Muscle of leg (tissue), 11 donors: ENCODE data around the gene RFXAP. TPM values are rescaled to one million over a fixed set of nuclear protein-coding genes. Genes with fewer than 3 reads are reported as not detected.

Source experiments
- DNase-seq: peaks from one replicate; pipeline ENCODE4 v3.0.0; 2013
- H3K27ac ChIP-seq: one replicate; pipeline ENCODE4 v1.5.1; 2013; ENCODE audit warnings: mild to moderate bottlenecking, low read length, control low read depth
- H3K27me3 ChIP-seq: one replicate; pipeline ENCODE4 v1.6.1; 2013; ENCODE audit warnings: low read length; ENCODE audit not compliant: control insufficient read depth, insufficient read depth
- H3K36me3 ChIP-seq: one replicate; pipeline ENCODE4 v1.6.1; 2013; ENCODE audit warnings: low read length; ENCODE audit not compliant: control insufficient read depth, insufficient read depth
- H3K4me1 ChIP-seq: one replicate; pipeline ENCODE4 v1.6.1; 2013; ENCODE audit warnings: low read length; ENCODE audit not compliant: control insufficient read depth, insufficient read depth
- H3K4me3 ChIP-seq: one replicate; pipeline ENCODE4 v1.5.1; 2013; ENCODE audit warnings: low read length, control low read depth
- H3K9me3 ChIP-seq: replicated peaks from 2 replicates; pipeline ENCODE4 v1.6.1; 2013; ENCODE audit warnings: low read depth, low read length; ENCODE audit not compliant: control insufficient read depth
- WGBS: methylation state at CpG from one replicate; pipeline ENCODE4 v1.1.5; 2013; ENCODE audit warnings: missing lambda C conversion rate; ENCODE audit not compliant: insufficient coverage; 5-methylcytosine and 5-hydroxymethylcytosine counted together
- polyA plus RNA-seq, 8 donors: library from polyadenylated mRNA; unstranded; fragments of 120-200 nt; gene quantifications; one replicate each; pipeline versions ENCODE4 v1.2.1 to v1.2.3, GENCODE V29; 2013; ENCODE audit warnings: inconsistent platforms in 1 of 8, low replicate concordance in 1 of 8; ENCODE audit not compliant: insufficient read length in 8 of 8, insufficient read depth in 1 of 8
- total RNA-seq: library from RNA; stranded (reverse); fragments of 120-200 nt; gene quantifications from one replicate; pipeline ENCODE4 v1.2.4, GENCODE V29; 2013

RFXAP gene
- total and polyA plus RNA-seq, 9 donors = 2.2 to 11.3 (median 9.6) TPM

DNA sequence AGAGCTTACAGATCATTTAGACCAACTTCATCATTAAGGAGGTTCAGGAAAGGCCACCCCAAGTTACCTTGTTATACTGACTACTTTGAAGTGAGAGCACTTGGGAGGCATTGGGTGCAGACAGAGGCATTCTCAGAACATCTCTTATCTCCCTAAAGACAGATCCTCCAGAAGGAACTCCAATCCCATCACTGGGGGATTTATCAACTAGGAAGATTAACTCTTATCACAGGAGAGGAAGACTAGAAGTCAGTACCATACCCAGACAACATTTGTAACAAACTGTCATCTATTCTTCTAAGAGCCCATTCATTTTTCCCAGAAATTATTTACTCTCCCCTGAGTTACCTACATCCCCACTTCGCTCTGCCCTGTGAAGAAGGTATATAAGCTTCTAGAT is 5.8 kb upstream of the RFXAP start:
- Histone ChIP-seq H3K27me3 (no peaks in the 10 kb centered on the region), H3K9me3 (no peaks in the 10 kb centered on the region), H3K4me1 (no peaks in the 10 kb centered on the region), H3K36me3 (no peaks in the 10 kb centered on the region), H3K27ac (no peak overlapping the region), H3K4me3 (no peak overlapping the region)
- no peak for DNase-seq
- WGBS = no CpG with 5 or more reads among the region's 1 CpG

DNA sequence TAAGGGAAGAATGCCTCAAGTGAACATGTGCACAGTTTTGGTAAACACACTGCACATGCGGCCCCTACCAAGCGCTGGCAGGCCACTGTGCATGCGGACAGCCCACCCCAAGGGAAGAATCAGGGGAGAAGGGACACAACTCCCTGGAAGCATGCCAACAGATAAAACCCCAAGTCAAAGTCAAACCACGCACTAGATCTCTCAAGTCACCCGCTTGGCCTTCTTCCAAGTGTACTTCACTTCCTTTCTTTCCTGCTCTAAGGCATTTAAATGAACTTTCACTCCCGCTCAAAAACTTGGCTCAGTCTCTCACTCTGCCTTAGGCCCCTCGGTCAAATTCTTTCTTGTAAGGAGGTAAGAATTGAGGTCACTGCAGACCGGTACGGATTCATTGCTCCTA is 4.6 kb upstream of the RFXAP start:
- no peak overlapping the region for H3K4me3 ChIP-seq
- 31% methylated on average over 8 of the region's 9 CpGs for WGBS
- DNase-seq = peak; percentile 28

DNA sequence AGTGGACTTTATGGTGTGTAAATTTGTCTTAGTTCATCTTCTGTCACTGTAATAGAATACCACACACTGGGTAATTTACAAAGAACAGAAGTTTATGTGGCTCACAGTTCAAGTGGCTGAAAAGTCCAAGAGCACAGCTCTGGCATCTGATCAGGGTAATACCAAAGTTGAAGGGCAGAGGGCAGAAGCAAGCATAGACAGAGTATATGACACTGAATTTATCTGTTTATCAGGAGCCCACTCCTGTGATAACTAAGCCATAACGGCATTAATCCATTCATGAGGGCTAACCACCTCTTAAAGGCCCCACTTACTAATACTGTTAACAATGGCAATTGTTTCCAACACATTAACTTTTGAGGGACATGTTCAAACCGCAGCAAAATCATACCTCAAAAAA is 4.0 kb upstream of the RFXAP start:
- no peak overlapping the region for H3K27ac ChIP-seq
- DNase-seq = no peak
- H3K4me3 ChIP-seq = no peak overlapping the region
- WGBS = no CpG with 5 or more reads among the region's 2 CpGs
- no peaks in the 10 kb centered on the region for H3K9me3 ChIP-seq
- H3K27me3 ChIP-seq = no peaks in the 10 kb centered on the region
- H3K36me3 ChIP-seq = no peaks in the 10 kb centered on the region
- H3K4me1 ChIP-seq = peaks cover 7% of the 10 kb centered on the region

More for the DNA sequence above, 4.6 kb upstream of the RFXAP start:
- no peaks in the 10 kb centered on the region for H3K36me3 ChIP-seq
- no peak overlapping the region for H3K27ac ChIP-seq
- no peaks in the 10 kb centered on the region for H3K27me3 ChIP-seq
- peaks cover 4% of the 10 kb centered on the region for H3K4me1 ChIP-seq
- no peaks in the 10 kb centered on the region for H3K9me3 ChIP-seq

DNA sequence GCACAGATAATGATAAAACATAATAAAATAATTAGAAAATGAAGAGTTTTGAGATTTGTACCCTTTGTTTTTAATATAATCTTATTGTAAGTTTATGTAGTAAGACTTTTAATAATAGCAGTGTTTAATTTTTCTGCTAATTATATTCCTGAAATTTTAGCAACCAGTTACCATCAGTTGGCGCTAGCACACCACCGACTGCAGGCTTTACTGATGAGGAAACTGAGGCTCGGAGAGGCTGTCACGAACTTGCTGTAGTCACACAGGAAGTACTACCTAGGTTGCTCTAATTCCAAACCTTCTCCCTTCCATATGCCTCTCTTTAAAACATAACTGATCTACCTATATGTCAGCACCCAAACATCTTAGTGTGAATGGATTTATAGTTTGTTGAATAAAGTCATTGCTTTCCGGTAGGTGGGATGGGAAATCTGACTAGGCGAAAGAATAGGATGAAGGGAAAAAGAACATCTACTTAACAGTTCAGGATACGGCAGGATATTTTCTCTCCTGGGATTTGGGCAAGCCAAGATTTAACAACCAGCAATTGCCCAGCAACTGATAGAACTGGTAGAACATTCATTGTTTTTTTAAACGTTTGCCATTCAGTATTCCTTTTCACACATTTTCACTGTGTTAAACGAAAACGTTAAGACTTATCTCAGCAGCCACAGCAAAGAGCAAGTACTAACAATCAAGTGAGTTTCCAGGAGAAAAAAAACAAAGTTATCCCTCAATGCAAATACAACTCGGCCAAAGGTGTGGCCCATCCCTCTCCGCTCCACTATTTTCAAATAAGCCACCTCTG is 822 bp upstream of the RFXAP start:
- Histone ChIP-seq H3K36me3 (no peaks in the 10 kb centered on the region), H3K4me3 (peak overlapping the region; percentile 87), H3K27ac (no peak overlapping the region), H3K9me3 (no peaks in the 10 kb centered on the region), H3K4me1 (peaks cover 12% of the 10 kb centered on the region), H3K27me3 (no peaks in the 10 kb centered on the region)
- DNase-seq = peak; percentile 56
- 36% methylated on average over 8 of the region's 12 CpGs for whole genome bisulfite sequencing

DNA sequence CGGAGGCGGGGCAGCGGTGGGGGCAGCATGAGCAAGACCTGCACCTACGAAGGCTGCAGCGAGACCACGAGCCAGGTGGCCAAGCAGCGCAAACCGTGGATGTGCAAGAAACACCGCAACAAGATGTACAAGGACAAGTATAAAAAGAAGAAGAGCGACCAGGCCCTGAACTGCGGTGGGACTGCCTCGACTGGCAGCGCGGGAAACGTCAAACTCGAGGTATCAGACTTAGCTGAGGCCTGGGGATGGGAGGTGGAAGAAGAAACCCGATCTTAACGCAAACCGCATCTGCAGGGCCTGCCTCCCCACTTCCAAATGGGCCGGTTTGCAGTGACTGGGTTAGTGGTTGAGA is 693 bp downstream of the RFXAP start:
- peak overlapping the region; percentile 63 for H3K27ac ChIP-seq
- 0% methylated on average over 16 of the region's 20 CpGs for WGBS
- no peaks in the 10 kb centered on the region for H3K36me3 ChIP-seq
- H3K27me3 ChIP-seq = no peaks in the 10 kb centered on the region
- DNase-seq = peak; percentile 45
- H3K9me3 ChIP-seq = no peaks in the 10 kb centered on the region
- H3K4me1 ChIP-seq = peaks cover 12% of the 10 kb centered on the region
- peak overlapping the region; percentile 87 for H3K4me3 ChIP-seq

DNA sequence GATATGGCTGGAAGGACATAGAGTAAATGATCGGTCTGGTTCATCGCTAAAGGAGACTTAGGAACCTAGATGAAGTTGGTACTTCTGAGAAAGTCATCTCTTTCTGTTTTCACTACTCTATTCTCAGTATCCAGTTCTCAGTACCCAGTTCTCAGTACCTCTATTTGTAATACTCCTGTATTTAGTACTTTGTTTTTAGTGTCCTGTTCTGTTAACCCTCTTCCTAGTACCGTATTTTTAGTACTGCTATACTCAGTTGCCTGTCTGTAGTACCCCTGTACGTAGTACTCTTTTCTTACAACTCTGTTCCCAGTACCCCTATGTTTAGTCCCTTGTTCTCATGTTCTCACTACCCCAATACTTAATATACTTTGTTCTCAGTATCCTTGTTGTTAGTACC is 1.2 kb downstream of the RFXAP start:
- WGBS = 49% methylated on average over 2 of the region's 4 CpGs
- no peak overlapping the region for H3K27ac ChIP-seq

DNA sequence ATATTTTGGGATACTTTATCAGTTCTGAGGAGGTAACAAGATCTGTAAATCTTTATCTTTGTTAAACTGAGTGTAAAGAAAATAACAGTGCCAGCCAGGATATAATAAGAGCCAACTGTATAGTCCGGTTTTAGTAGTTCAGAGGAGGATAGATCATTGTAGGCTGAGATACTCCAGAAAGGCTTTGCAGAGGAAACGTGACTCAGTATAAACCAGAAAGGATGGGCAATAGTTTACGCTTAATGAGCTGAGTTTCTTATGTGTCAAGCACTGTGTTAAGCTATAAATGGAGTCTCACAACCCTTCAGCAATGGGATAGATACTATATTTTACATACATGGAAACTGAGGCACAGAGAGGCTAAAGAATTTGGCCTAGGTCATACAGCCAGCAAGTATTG is 3.8 kb downstream of the RFXAP start:
- Histone ChIP-seq H3K4me1 (peaks cover 12% of the 10 kb centered on the region), H3K27ac (no peak overlapping the region), H3K4me3 (no peak overlapping the region), H3K9me3 (no peaks in the 10 kb centered on the region), H3K27me3 (no peaks in the 10 kb centered on the region), H3K36me3 (peaks cover 5% of the 10 kb centered on the region)
- 86% methylated on average over 2 of the region's 3 CpGs for WGBS
- DNase-seq = no peak

More for the DNA sequence above, 1.2 kb downstream of the RFXAP start:
- H3K4me3 ChIP-seq = peak overlapping the region; percentile 87
- no peaks in the 10 kb centered on the region for H3K9me3 ChIP-seq
- no peaks in the 10 kb centered on the region for H3K27me3 ChIP-seq
- peaks cover 12% of the 10 kb centered on the region for H3K4me1 ChIP-seq
- peaks cover 3% of the 10 kb centered on the region for H3K36me3 ChIP-seq
- no peak for DNase-seq

DNA sequence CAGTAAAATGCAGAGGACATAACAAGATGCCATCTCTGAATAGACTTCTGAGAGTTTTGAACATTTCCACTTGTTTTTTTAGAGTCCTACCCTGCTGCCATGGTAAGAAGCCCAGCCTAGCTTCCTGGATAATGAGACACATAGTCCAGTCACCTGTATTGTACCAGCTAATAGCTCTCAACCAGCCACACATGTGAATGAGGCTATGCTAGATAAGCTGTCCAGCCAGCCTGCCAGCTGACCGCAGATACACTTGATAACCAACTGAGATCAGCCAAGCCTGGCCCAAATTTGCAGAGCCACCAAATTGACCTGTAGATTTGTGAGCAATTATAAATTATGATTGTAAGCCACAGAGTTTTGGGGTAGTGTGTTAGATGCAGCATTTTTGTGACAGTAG is 10.7 kb downstream of the RFXAP start:
- Histone ChIP-seq H3K27me3 (no peaks in the 10 kb centered on the region), H3K4me1 (no peaks in the 10 kb centered on the region), H3K27ac (no peak overlapping the region), H3K36me3 (peaks cover 18% of the 10 kb centered on the region), H3K9me3 (no peaks in the 10 kb centered on the region), H3K4me3 (no peak overlapping the region)
- no peak for DNase-seq
- WGBS = 92% methylated on average over 1 of the region's 1 CpG

DNA sequence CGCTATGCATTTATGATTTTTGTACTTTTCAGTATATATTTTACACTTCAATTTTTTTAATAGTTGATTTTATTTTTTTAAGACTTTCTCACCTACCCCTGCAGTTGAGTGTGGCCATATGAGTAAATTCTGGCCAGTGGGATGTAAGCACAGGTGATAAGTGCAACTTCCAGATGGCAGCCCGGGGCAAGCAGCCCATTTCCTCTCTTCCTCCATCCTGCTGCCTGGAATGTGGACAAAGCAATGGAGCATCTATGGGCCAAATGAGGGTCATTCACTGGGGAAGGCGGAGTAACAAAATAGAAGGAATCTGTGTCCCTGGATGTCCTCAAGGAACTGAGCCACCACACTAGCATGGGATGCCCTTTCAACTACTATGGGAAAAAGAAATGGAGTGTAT is 12.3 kb downstream of the RFXAP start:
- 100% methylated on average over 1 of the region's 3 CpGs for WGBS
- Histone ChIP-seq H3K4me1 (no peaks in the 10 kb centered on the region), H3K27me3 (no peaks in the 10 kb centered on the region), H3K27ac (no peak overlapping the region), H3K9me3 (no peaks in the 10 kb centered on the region), H3K4me3 (no peak overlapping the region), H3K36me3 (peaks cover 12% of the 10 kb centered on the region)
- no peak for DNase-seq

DNA sequence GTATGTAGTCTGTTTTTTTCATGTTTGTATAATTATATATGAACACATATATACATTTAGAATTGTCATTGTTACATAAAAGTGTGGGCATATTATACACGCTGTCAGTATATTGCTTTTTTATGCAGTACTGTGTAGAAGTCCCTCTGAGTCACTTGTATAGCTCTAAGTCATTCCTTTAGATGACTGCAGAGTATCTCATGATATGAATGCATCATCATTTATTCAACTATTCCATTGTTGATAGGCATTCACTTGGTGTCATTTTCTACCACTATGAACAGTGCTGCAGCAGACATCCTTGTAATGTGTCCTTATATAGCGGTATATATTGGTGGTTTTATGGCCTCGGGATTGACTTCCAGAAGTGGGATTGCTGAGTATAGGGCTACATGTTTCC is 15.3 kb downstream of the RFXAP start:
- DNase-seq = no peak
- no peaks in the 10 kb centered on the region for H3K9me3 ChIP-seq
- no peak overlapping the region for H3K4me3 ChIP-seq
- peaks cover 11% of the 10 kb centered on the region for H3K36me3 ChIP-seq
- no peaks in the 10 kb centered on the region for H3K27me3 ChIP-seq
- H3K27ac ChIP-seq = no peak overlapping the region
- H3K4me1 ChIP-seq = no peaks in the 10 kb centered on the region
- no CpG with 5 or more reads among the region's 3 CpGs for WGBS
